ENCODE data around the gene TEKT2.

GRCh38 chr1:36034692-36035091, 49.2 kb upstream of the TEKT2 start:
- no peak for TF ChIP-seq EZH2 (IDR thresholded peaks at IDR 0.05; ENCODE audit: low read length, missing control alignments)
- TF ChIP-seq, protein P1, sequence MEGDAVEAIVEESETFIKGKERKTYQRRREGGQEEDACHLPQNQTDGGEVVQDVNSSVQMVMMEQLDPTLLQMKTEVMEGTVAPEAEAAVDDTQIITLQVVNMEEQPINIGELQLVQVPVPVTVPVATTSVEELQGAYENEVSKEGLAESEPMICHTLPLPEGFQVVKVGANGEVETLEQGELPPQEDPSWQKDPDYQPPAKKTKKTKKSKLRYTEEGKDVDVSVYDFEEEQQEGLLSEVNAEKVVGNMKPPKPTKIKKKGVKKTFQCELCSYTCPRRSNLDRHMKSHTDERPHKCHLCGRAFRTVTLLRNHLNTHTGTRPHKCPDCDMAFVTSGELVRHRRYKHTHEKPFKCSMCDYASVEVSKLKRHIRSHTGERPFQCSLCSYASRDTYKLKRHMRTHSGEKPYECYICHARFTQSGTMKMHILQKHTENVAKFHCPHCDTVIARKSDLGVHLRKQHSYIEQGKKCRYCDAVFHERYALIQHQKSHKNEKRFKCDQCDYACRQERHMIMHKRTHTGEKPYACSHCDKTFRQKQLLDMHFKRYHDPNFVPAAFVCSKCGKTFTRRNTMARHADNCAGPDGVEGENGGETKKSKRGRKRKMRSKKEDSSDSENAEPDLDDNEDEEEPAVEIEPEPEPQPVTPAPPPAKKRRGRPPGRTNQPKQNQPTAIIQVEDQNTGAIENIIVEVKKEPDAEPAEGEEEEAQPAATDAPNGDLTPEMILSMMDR (conservative IDR thresholded peaks at IDR 0.05 in 1 of 2, IDR thresholded peaks at IDR 0.05 in 1 of 2; ENCODE audit: low read depth in 1 of 2, low read length in 2 of 2) = no peak

Data from fibroblast of lung (primary cell).